Ramos (cell line): ENCODE measurements around the gene ASB7.
"Not testable (repeated sequence)": the region's sequence is repeated elsewhere in the genome, so short reads cannot be mapped to it uniquely, and the experiment has no call there.

Experiments
- in situ Hi-C: fragments of 300-500 bp; cut with MboI; formaldehyde crosslinking; loops from one replicate; pipeline ENCODE4 v1.14.3; 2022; ENCODE audit warnings: low sequenced_read_pairs; ENCODE audit not compliant: unreplicated experiment

Gene ASB7

GRCh38 chr15:100642950-100643338 is 40.6 kb downstream of the ASB7 start:
- in situ Hi-C loops, result no loop called here

- in situ Hi-C loops, result no loop called here
Observed at GRCh38 chr15:100645671-100646070, 43.3 kb downstream of the ASB7 start.

GRCh38 chr15:100648951-100649350 is 46.6 kb downstream of the ASB7 start:
- in situ Hi-C loops, result no loop called here

- in situ Hi-C loops, result no loop called here
Observed at GRCh38 chr15:100650685-100651084, 48.3 kb downstream of the ASB7 start.

- in situ Hi-C loops, result no loop called here
Observed at GRCh38 chr15:100651253-100651652, 48.9 kb downstream of the ASB7 start.

- in situ Hi-C loops, result no loop called here
Observed at GRCh38 chr15:100652116-100652515, 49.7 kb downstream of the ASB7 start.

- in situ Hi-C loops, result no loop called here
Observed at GRCh38 chr15:100653608-100654007, 51.2 kb downstream of the ASB7 start.

GRCh38 chr15:100658895-100659294 is 56.5 kb downstream of the ASB7 start:
- in situ Hi-C loops, result no loop called here

- in situ Hi-C loops, result no loop called here
Observed at GRCh38 chr15:100661156-100661555, 58.8 kb downstream of the ASB7 start.

GRCh38 chr15:100663086-100663914 is 60.9 kb downstream of the ASB7 start:
- in situ Hi-C loops, result no loop called here

GRCh38 chr15:100663915-100664281 is 61.5 kb downstream of the ASB7 start:
- in situ Hi-C loops, result no loop called here

GRCh38 chr15:100665570-100665969 is 63.2 kb downstream of the ASB7 start:
- in situ Hi-C loops, result no loop called here

- in situ Hi-C loops, result no loop called here
Observed at GRCh38 chr15:100667405-100668347, 65.3 kb downstream of the ASB7 start.

- in situ Hi-C loops, result no loop called here
Observed at GRCh38 chr15:100668348-100668745, 66.0 kb downstream of the ASB7 start.

GRCh38 chr15:100669260-100669659 is 66.9 kb downstream of the ASB7 start:
- in situ Hi-C loops, result no loop called here

- in situ Hi-C loops, result no loop called here
Observed at GRCh38 chr15:100670505-100671021, 68.2 kb downstream of the ASB7 start.

GRCh38 chr15:100671124-100671680 is 68.8 kb downstream of the ASB7 start:
- in situ Hi-C loops, result no loop called here

GRCh38 chr15:100671858-100672543 is 69.6 kb downstream of the ASB7 start:
- in situ Hi-C loops, result no loop called here

- in situ Hi-C loops, result no loop called here
Observed at GRCh38 chr15:100672959-100673358, 70.6 kb downstream of the ASB7 start.

- in situ Hi-C loops, result not testable (repeated sequence)
Observed at GRCh38 chr15:100679151-100679550, 76.8 kb downstream of the ASB7 start.
